HG03066 (cell line): ENCODE measurements around the gene DUSP6.
"Not testable (repeated sequence)": the region's sequence is repeated elsewhere in the genome, so short reads cannot be mapped to it uniquely, and the experiment has no call there.

Source experiments
- ATAC-seq: cut with Tn5 transposase; IDR thresholded peaks from one replicate; pipeline ENCODE4 v1.9.1; 2021; ENCODE audit warnings: low read depth; ENCODE audit not compliant: unreplicated experiment

DUSP6 gene

GRCh38 chr12:89353188-89353822 lies 1.0 kb upstream of the DUSP6 start:
- ATAC-seq: peak; percentile 23

GRCh38 chr12:89352242-89352491 lies 134 bp downstream of the DUSP6 start:
- no peak for ATAC-seq

- ATAC-seq: no peak
These were observed 636 bp downstream of the DUSP6 start for GRCh38 chr12:89351489-89352241.

GRCh38 chr12:89350630-89351488 lies 1.4 kb downstream of the DUSP6 start:
- no peak for ATAC-seq

GRCh38 chr12:89350260-89350629 lies 2.1 kb downstream of the DUSP6 start:
- no peak for ATAC-seq

GRCh38 chr12:89349814-89350213 lies 2.5 kb downstream of the DUSP6 start:
- ATAC-seq: no peak

GRCh38 chr12:89348894-89349699 lies 3.2 kb downstream of the DUSP6 start:
- ATAC-seq: no peak

- ATAC-seq: no peak
These were observed 4.9 kb downstream of the DUSP6 start for GRCh38 chr12:89347325-89347829.

GRCh38 chr12:89346741-89347324 lies 5.5 kb downstream of the DUSP6 start:
- ATAC-seq: no peak

GRCh38 chr12:89345830-89346740 lies 6.2 kb downstream of the DUSP6 start:
- peak; percentile 98 for ATAC-seq

- no peak for ATAC-seq
These were observed 6.9 kb downstream of the DUSP6 start for GRCh38 chr12:89345376-89345775.

- no peak for ATAC-seq
These were observed 7.5 kb downstream of the DUSP6 start for GRCh38 chr12:89344862-89345202.

GRCh38 chr12:89344043-89344861 lies 8.0 kb downstream of the DUSP6 start:
- ATAC-seq: no peak

GRCh38 chr12:89343127-89343526 lies 9.2 kb downstream of the DUSP6 start:
- no peak for ATAC-seq

GRCh38 chr12:89340861-89341260 lies 11.4 kb downstream of the DUSP6 start:
- no peak for ATAC-seq

GRCh38 chr12:89339526-89339925 lies 12.8 kb downstream of the DUSP6 start:
- no peak for ATAC-seq

- ATAC-seq: not testable (repeated sequence)
These were observed 15.2 kb downstream of the DUSP6 start for GRCh38 chr12:89337136-89337535.

- ATAC-seq: no peak
These were observed 16.7 kb downstream of the DUSP6 start for GRCh38 chr12:89335452-89336244.
